HPDE6-E6E7 (cell line): ENCODE measurements around the gene MYCL.

ENCODE experiments used
- DNase-seq: peaks from one replicate; pipeline ENCODE4 v3.0.0; 2011; ENCODE audit warnings: missing footprints; ENCODE audit errors: extremely low spot score

MYCL gene, protein sequence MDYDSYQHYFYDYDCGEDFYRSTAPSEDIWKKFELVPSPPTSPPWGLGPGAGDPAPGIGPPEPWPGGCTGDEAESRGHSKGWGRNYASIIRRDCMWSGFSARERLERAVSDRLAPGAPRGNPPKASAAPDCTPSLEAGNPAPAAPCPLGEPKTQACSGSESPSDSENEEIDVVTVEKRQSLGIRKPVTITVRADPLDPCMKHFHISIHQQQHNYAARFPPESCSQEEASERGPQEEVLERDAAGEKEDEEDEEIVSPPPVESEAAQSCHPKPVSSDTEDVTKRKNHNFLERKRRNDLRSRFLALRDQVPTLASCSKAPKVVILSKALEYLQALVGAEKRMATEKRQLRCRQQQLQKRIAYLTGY

GRCh38 chr1:39901714-39902459 is at the start of gene MYCL:
MYCL (minus strand) TSS chr1:39901917; CDS start chr1:39901434, 483 bp downstream.
- peak; percentile 84 for DNase-seq

DNA sequence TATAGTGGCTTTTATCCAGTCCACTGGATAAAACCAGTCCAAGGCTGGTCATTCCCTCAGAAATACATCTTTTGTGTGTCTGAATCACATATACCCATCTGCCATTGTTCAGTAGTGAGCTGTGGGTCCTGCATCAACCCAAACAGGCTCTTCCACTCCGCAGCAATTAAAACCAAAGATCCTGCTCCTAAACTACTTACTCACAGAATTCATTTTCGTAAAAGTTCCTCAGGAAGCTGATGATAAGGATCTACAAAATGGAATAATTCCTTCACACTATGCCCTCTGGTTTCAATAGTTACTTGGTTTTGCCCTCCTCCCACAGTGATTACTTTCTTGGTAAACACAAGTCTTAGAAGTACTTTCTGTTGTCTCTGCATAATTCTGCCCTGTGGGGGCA is 48.2 kb upstream of the MYCL start:
- DNase-seq = no peak

- no peak for DNase-seq
These were observed 45.5 kb upstream of the MYCL start for GRCh38 chr1:39947260-39947659.

DNA sequence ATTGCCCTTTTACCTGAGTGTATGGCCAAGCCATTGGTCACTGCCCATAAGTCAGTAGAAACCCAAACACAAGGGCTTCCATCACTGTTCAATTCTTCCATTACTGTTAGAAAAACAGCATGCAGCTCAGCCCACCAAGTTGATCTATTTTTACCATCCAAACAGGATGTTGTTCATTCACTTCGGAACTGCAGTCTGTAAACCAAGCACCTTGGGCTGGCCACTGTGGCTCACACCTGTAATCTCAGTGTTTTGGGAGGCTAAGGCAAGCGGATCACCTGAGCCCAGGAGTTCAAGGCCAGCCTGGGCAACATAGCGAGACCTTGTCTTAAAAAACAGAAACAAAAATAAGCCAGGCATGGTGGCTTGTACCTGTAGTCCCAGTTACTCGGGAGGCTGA is 44.5 kb upstream of the MYCL start:
- DNase-seq = no peak

GRCh38 chr1:39944410-39945112 is 42.8 kb upstream of the MYCL start:
- DNase-seq = no peak

DNA sequence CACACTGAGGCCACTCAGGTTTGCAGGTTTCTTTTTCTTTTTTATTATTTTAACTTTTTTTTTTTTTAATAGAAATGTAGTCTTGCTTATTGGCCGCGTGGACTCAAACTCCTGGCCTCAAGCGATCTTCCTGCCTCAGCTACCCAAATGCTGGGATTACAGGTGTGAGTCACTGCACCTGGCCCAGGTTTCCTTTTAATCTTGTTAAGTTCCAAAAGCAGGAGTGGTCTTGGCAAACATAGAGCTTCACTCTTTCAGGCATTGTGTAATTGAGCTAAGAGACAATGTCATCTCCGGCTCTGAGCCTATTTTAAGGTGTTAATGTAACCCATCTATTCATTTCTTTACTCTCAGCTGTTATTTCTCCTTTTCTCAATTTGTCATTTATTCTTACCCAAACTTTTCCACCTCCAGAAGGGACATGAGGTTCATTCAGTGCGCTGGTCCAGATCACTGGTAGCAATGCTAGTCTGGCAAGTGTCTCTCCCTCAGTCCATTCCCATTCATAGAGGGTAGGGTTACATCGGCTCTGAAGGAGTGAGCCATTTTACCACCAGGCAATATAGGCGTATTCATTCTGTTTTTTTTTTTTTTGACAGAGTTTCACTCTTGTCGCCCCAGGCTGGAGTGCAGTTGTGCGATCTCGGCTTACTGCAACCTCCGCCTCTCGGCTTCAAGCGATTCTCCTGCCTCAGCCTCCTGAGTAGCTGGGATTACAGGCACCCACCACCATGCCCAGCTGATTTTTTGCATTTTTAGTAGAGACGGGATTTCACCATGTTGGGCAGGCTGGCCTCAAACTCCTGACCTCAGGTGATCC is 42.0 kb upstream of the MYCL start:
- peak; percentile 46 for DNase-seq

GRCh38 chr1:39940980-39941871 is 39.5 kb upstream of the MYCL start:
- DNase-seq = no peak

DNA sequence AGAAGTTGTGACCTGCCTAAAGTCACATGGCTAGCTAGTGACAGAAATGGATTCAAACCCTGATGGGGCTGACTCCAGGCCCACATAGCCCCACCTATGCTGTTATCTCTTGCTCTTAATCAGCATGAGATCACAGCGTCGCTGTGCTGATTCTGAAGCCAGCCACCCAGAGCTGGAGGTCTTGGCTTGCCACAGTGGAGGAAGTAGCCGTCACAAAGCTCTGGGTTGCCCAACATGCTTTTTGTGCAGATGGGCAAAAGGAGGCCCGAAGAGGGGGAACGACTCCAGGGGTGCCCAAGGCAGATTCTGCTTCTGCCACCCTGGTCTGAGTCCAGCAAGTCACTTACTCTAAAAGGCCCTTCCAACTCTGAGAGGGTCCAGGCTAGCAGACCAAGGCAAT is 38.5 kb upstream of the MYCL start:
- no peak for DNase-seq

DNA sequence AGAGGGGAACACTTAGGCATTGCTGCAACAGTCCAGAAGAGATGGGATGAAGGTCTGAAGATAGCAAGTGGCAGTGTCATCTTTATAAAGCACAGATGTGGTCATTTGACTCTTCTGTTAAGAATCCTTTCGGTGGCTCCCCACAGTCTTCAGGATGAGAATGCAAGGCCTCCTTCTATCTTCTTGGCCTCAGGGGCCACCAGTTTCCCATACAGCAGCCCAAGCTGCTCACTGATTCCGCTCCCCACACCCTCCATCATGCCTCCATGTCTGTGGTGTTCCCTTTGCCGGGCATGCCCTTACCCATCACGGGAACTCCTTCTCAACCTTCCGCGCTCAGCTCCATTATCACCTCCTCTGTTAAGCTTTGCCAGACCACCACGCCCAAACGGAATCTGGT is 37.1 kb upstream of the MYCL start:
- no peak for DNase-seq

GRCh38 chr1:39936724-39937491 is 35.2 kb upstream of the MYCL start:
- no peak for DNase-seq

DNA sequence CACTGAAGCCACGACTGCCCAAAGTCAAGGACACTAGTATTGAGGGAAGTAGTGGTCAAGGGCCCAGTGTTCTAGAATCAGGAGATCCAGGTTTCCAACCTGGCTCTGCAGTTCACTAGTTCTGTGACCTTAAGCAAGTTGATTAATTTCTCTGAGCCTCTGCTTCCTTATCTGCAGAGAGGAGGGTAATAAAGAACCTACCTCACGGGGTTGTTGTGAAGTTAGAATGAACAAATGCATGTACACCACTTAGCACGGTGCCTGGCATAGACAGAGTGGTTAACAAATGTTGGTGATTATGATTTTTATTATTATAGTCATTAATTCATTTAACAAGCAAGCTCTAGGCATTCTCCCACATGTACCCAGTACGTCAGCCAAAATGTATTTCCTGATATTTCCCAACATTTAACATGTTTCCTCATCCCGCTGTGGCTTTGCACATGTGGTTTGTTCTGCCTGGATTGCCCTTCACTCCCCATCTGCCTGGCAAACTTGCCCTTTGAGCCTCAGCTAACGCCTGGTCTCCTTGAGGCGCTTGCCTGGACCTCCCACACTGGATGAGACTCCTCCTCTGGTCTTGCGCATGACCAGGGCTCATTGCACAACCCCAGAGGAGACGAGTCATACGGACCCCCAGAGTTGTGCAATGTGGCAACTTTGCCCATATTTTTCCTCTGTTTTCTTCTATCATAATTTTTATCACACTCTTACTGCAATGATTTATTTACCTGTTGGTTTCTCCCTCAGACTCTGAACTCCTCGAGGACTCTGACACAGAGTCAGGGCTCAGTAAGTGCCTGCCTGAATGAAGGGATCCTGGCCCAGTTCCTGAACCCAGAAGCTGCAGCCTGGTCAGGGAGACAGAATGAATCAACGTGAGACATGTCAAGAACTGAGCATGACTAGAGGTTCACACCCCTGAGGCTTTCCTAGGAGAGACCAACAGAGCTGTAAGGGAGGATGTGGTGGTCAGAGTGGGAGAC is 32.5 kb upstream of the MYCL start:
- DNase-seq = peak; percentile 86

DNA sequence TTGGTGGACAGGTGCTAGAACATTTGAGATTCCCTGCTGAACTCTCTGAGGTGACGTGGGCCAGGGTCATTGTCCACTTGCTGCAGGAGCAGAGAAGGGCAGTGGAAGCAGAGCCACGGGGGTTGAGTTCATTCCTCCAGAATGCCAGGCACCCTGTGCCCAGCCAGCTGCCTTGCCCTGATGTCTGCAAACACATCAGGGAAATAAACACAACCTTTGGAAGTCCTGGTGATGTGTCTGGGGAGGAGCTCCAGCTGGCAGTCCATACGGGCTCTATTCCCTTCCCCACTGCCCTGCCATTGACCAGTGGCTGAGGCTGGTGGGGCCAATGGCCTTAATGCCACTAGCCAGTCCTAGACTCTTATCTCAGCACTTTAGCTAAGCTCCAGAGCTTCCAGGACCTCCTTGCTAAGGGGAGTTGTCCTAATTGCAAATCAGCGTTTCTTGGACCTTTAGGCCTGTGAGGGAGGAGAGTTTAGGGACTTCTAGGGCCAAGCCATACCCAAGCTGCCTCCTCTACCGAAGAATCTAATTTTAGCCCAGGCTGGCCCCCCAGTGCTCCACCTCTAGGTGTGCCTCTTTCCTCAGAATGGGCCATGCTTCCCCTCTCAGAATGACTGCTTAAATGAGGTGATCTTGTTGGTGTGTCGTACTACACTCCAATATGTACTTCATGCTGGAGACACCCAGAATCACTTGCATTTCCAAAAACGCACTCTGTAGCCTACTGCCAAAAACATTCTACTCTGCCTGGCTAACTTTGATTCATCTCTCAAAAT is 27.3 kb upstream of the MYCL start:
- DNase-seq = no peak

GRCh38 chr1:39927538-39927937 is 25.8 kb upstream of the MYCL start:
- DNase-seq = no peak

DNA sequence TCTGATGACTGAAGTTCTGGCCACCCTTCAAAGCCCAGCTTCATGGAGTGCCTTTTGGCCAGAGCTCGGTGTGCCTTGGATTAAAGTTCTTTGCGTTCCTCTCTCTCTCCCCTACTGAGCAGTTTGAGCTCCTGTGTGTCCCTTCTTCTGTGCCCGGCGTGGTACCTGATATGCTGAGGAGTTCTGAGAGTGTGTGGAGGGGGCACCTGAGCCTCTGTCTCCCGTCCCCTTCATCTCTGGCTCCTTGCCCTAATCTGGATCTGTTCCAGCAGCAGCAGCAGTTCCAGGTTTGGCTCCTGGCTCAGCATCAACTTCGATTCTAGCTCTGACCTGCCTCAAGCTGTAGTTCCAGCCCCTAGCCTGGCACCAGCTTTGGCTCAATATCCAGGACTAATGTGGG is 25.1 kb upstream of the MYCL start:
- DNase-seq = no peak

GRCh38 chr1:39926343-39926793 is 24.7 kb upstream of the MYCL start:
- no peak for DNase-seq

GRCh38 chr1:39925721-39926342 is 24.1 kb upstream of the MYCL start:
- DNase-seq = no peak

GRCh38 chr1:39922251-39922688 is 20.6 kb upstream of the MYCL start:
- no peak for DNase-seq
